AG04450 (cell line): ENCODE measurements around the gene LY86. TPM values are rescaled to one million over a fixed set of nuclear protein-coding genes. Genes with fewer than 3 reads are reported as not detected.
A peak's percentile ranks its signal among the peaks of the same experiment; 100 is the strongest.

Experiments used
- CTCF ChIA-PET: fragments of 300-600, 350-600 bp; formaldehyde crosslinking; extraction: SDS; loops from one replicate; lab custom pipeline; 2022; ENCODE audit warnings: antibody characterized with exemption, inconsistent platforms; lab: Charles Lee
- POLR2A ChIA-PET: fragments of 350-600 bp; formaldehyde crosslinking; extraction: SDS; loops from one replicate; lab custom pipeline; 2021; ENCODE audit warnings: antibody characterized with exemption, inconsistent platforms; lab: Yijun Ruan, JAX
- DNase-seq: peaks from one replicate; pipeline ENCODE4 v3.0.0-alpha.2; 2011; ENCODE audit warnings: low read depth, low spot score
- H3K27ac ChIP-seq: one replicate; pipeline ENCODE4 v1.5.1; 2012; ENCODE audit warnings: low read depth, low read length, control low read depth
- H3K27me3 ChIP-seq: one replicate; pipeline ENCODE4 v1.6.0; 2012; ENCODE audit warnings: low read length; ENCODE audit not compliant: control insufficient read depth, insufficient read depth
- H3K4me3 ChIP-seq: 2 replicates; pipeline ENCODE4 v1.5.1; 2011; ENCODE audit warnings: mild to moderate bottlenecking, low read depth, low read length, control low read depth
- H3K9me3 ChIP-seq: 2 replicates; pipeline ENCODE4 v1.5.1; 2012; ENCODE audit warnings: low read length; ENCODE audit not compliant: control insufficient read depth, insufficient read depth
- CTCF ChIP-seq: IDR thresholded peaks from 2 replicates; pipeline ENCODE4 v1.5.1; 2011; ENCODE audit warnings: low read depth, low read length, control low read depth, inconsistent platforms
- polyA plus RNA-seq: library from polyadenylated mRNA; depleted of rRNA; stranded (reverse); fragments of >200 nt; gene quantifications from 2 replicates; pipeline ENCODE4 v1.2.3, GENCODE V29; 2011

LY86 gene
- polyA plus RNA-seq, 1 experiment: not detected

- CTCF ChIA-PET: interaction anchor here (0.6 to 3.0 kb wide), 2 partner anchors 10 to 408 kb away, joined by 3 to 12 read pairs; no protein-coding TSS in a partner anchor
- POLR2A ChIA-PET: no interaction called here
- H3K27ac ChIP-seq: no peak overlapping the region
- H3K4me3 ChIP-seq: no peak overlapping the region
- no peak for DNase-seq
- no peaks in the 10 kb centered on the region for H3K27me3 ChIP-seq
- TF ChIP-seq CTCF: peak; percentile 53
- no peaks in the 10 kb centered on the region for H3K9me3 ChIP-seq
These were observed 31.6 kb upstream of the LY86 start for GRCh38 chr6:6556738-6557503.

GRCh38 chr6:6557504-6557839, 31.0 kb upstream of the LY86 start:
- ChIA-PET CTCF (interaction anchor here (3.0 kb wide), 1 partner anchor 11 kb away, joined by 12 read pairs; no protein-coding TSS in a partner anchor), POLR2A (no interaction called here)
- Histone ChIP-seq H3K27ac (no peak overlapping the region), H3K27me3 (no peaks in the 10 kb centered on the region), H3K4me3 (no peak overlapping the region), H3K9me3 (no peaks in the 10 kb centered on the region)
- no peak for DNase-seq
- TF ChIP-seq CTCF: no peak

GRCh38 chr6:6557886-6558285, 30.6 kb upstream of the LY86 start:
- Histone ChIP-seq H3K9me3 (no peaks in the 10 kb centered on the region), H3K27me3 (no peaks in the 10 kb centered on the region), H3K27ac (no peak overlapping the region), H3K4me3 (no peak overlapping the region)
- POLR2A ChIA-PET: interaction anchor here (0.6 kb wide), 1 partner anchor 481 kb away, joined by 4 read pairs; no protein-coding TSS in a partner anchor
- CTCF ChIA-PET: interaction anchor here (1.3 to 1.7 kb wide), 2 partner anchors 9 to 12 kb away, joined by 4 to 5 read pairs; no protein-coding TSS in a partner anchor
- no peak for TF ChIP-seq CTCF
- DNase-seq: no peak

GRCh38 chr6:6559994-6560570, 28.4 kb upstream of the LY86 start:
- Histone ChIP-seq H3K27ac (no peak overlapping the region), H3K4me3 (no peak overlapping the region), H3K9me3 (peaks cover 2% of the 10 kb centered on the region; the same call in 1 of the 2 replicates), H3K27me3 (no peaks in the 10 kb centered on the region)
- no peak for TF ChIP-seq CTCF
- POLR2A ChIA-PET: no interaction called here
- CTCF ChIA-PET: no interaction called here
- no peak for DNase-seq

GRCh38 chr6:6560909-6561308, 27.6 kb upstream of the LY86 start:
- ChIA-PET CTCF (no interaction called here), POLR2A (no interaction called here)
- Histone ChIP-seq H3K4me3 (no peak overlapping the region), H3K27me3 (no peaks in the 10 kb centered on the region), H3K27ac (no peak overlapping the region), H3K9me3 (peaks cover 2% of the 10 kb centered on the region; the same call in 1 of the 2 replicates)
- TF ChIP-seq CTCF: no peak
- DNase-seq: no peak
